ENCODE measurements around the gene REL. TPM values are rescaled to one million over a fixed set of nuclear protein-coding genes. Genes with fewer than 3 reads are reported as not detected.

The REL gene
- total RNA-seq, 2 experiments from 2014 or later = 49.9 to 81.1 TPM

DNA sequence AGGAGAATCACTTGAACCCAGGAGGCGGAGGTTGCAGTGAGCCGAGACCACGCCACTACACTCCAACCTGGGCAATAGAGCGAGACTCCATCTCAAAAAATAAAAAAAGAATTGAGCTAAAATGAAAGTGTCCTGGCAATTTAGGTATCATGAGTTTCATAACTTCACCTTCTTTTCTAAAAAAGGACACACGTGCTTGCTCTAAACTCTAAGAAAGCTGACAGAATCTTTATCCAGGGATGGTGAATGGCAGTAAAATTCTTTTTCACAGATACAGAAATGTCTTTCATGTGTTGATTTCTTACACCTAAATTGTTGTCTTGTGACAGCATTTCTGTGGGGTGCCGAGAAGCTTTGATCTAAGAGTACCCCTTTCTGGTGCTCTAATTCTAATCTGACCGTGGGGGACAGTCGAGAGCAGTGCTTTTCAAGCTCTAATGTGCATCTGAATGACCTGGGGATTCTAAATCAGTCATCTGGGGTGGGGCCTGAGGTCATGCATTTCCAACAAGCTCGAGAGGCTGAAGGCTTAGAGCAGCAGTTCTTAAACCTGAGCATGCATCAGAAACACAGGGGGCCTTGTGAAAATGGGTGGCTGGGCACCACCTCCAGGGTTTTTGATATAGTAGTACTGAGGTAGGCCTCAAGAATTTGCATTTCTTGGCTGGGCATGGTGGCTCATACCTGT lies 42.1 kb upstream of the REL start:
- Histone ChIP-seq H3K4me2 (ENCODE audit: low read length) (peak overlapping the region; percentile 56), H3K4me1 (ENCODE audit: insufficient read depth, low read length, poor library complexity, severe bottlenecking) (peaks cover 96% of the 10 kb centered on the region), H3K27ac (ENCODE audit: low read depth, low read length, poor library complexity, severe bottlenecking) (peak overlapping the region; percentile 96), H3K9me2 (ENCODE audit: insufficient read depth, low read length) (no peaks in the 10 kb centered on the region), H2AFZ (ENCODE audit: low read length) (peak overlapping the region; percentile 26; the same call in 1 of the 2 replicates), H4K20me1 (ENCODE audit: insufficient read depth, low read length) (no peaks in the 10 kb centered on the region), H3K36me3 (ENCODE audit: insufficient read depth, low read length) (no peaks in the 10 kb centered on the region; the same call in 1 of the 2 replicates), H3K9me3 (ENCODE audit: low read length) (peaks cover 9% of the 10 kb centered on the region; the same call in 1 of the 2 replicates), H3K4me3 (ENCODE audit: low read depth, low read length, poor library complexity, severe bottlenecking) (peak overlapping the region; percentile 21), H3K79me2 (ENCODE audit: insufficient read depth, low read depth, low read length) (peaks cover 9% of the 10 kb centered on the region; the same call in 1 of the 2 replicates)
- BruUV-seq (replicated peaks) = no TSS peak
- intact Hi-C loops (cut with micrococcal nuclease; ENCODE audit: unreplicated experiment) = no loop called here
- ChIA-PET POLR2A (interaction anchor here (0.6 to 7.1 kb wide), 27 partner anchors 8 to 607 kb away, joined by 3 to 89 read pairs (median 4); partner anchors contain the start of genes PAPOLG and REL), CTCF (ENCODE audit: unreplicated experiment) (interaction anchor here (0.6 to 1.9 kb wide), 8 partner anchors 8 to 485 kb away, joined by 3 to 11 read pairs (median 4); partner anchors contain the start of gene REL)
- peak; percentile 76 for TF ChIP-seq CTCF (conservative IDR thresholded peaks at IDR 0.05; ENCODE audit: low read length)
- TF ChIP-seq EZH2phosphoT487 (IDR thresholded peaks at IDR 0.05; ENCODE audit: borderline replicate concordance, low read depth, low read length) = no peak
- peak; percentile 88 for DNase-seq (ENCODE audit: low spot score)

GRCh38 chr2:60840880-60841279 lies 40.5 kb upstream of the REL start:
- Histone ChIP-seq H2AFZ (ENCODE audit: low read length) (no peak overlapping the region), H3K4me2 (ENCODE audit: low read length) (peak overlapping the region; percentile 73), H3K36me3 (ENCODE audit: insufficient read depth, low read length) (no peaks in the 10 kb centered on the region; the same call in 1 of the 2 replicates), H3K27ac (ENCODE audit: low read depth, low read length, poor library complexity, severe bottlenecking) (peak overlapping the region; percentile 96), H4K20me1 (ENCODE audit: insufficient read depth, low read length) (no peaks in the 10 kb centered on the region), H3K4me3 (ENCODE audit: low read depth, low read length, poor library complexity, severe bottlenecking) (peak overlapping the region; percentile 64), H3K4me1 (ENCODE audit: insufficient read depth, low read length, poor library complexity, severe bottlenecking) (peaks cover 97% of the 10 kb centered on the region), H3K9me2 (ENCODE audit: insufficient read depth, low read length) (no peaks in the 10 kb centered on the region), H3K79me2 (ENCODE audit: insufficient read depth, low read depth, low read length) (peaks cover 10% of the 10 kb centered on the region; the same call in 1 of the 2 replicates), H3K9me3 (ENCODE audit: low read length) (peaks cover 9% of the 10 kb centered on the region; the same call in 1 of the 2 replicates)
- no peak for TF ChIP-seq EZH2phosphoT487 (IDR thresholded peaks at IDR 0.05; ENCODE audit: borderline replicate concordance, low read depth, low read length)
- TF ChIP-seq CTCF (conservative IDR thresholded peaks at IDR 0.05; ENCODE audit: low read length) = no peak
- peak; percentile 99 for DNase-seq (ENCODE audit: low spot score)
- intact Hi-C loops (cut with micrococcal nuclease; ENCODE audit: unreplicated experiment) = loop anchor here (1.0 to 5.0 kb wide), 4 partner anchors 28 to 126 kb away; no protein-coding TSS in a partner anchor
- no TSS peak for BruUV-seq (replicated peaks)
- CTCF ChIA-PET (ENCODE audit: unreplicated experiment) = interaction anchor here (0.8 to 0.9 kb wide), 2 partner anchors 19 to 40 kb away, joined by 3 to 4 read pairs; no protein-coding TSS in a partner anchor
- POLR2A ChIA-PET = interaction anchor here (0.6 to 7.1 kb wide), 9 partner anchors 16 to 153 kb away, joined by 3 to 89 read pairs (median 7); partner anchors contain the start of gene REL

Measured in OCI-LY7 (cell line).